GM12872 (cell line): ENCODE data around the gene PDE6B.

Experiments used
- CTCF ChIP-seq: IDR thresholded peaks from 3 replicates; pipeline ENCODE4 v1.5.1; 2011; ENCODE audit warnings: low read depth, mild to moderate bottlenecking, low read length, moderate library complexity; ENCODE audit not compliant: insufficient read depth

PDE6B gene

DNA sequence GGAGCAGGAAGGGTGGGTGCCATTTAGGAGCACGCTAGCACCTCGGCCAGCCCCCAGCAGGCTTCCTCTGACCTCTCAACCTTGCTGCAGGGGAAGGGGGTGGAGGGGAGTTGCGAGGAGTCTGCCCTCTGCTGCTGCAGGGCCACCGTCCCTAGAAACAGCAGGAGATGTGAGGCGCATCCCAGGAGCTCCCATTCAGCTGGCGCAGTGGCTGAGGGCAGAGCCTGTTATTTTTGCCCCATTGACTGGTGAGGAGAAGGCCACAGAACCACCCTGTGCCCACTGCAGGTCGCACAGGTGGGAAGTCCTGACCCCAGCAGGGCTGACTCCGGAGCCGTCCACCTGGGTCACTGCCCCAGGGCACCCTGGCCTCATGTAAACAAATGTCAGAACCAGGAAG is 8.0 kb downstream of the PDE6B start:
- no peak for TF ChIP-seq CTCF

GRCh38 chr4:633976-634598 is 8.7 kb downstream of the PDE6B start:
- TF ChIP-seq CTCF, result no peak

- TF ChIP-seq CTCF, result no peak
These were observed 9.2 kb downstream of the PDE6B start for GRCh38 chr4:634599-634985.

DNA sequence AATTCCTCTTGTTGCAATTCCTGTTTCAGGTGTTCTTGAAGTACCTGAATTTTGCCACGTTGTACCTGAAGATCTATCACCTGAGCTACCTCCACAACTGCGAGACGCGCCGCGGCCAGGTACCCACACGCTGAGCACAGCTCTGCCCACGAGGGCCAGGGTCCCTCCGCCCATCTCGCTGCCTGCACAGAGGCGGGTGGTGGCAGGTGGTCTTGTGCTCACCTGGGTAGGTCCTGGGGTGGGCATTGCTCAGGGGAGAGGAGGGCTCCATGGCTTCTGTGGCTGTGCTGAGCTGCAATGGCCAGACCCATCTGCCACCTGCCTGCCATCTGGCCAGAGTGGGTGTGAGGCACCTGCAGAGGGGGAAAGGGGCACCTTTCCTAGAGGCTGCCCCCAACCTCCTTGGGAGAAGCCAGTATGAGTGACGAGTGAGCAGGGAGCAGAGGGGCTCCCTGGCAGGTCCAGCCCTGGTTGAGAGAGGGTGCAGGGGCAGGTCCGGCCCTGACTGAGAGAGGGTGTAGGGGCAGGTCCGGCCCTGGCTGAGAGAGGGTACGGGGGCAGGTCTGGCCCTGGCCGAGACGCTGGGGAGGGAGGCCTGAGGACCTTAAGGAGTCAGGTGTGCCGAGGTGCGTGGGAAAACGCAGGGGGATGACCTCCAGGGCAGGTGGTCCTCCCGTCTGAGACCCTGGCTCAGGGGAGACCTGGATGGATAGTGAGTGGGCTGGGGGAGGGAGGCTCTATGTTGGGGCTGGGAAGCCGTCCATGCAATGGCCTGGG is 10.7 kb downstream of the PDE6B start:
- no peak for TF ChIP-seq CTCF

DNA sequence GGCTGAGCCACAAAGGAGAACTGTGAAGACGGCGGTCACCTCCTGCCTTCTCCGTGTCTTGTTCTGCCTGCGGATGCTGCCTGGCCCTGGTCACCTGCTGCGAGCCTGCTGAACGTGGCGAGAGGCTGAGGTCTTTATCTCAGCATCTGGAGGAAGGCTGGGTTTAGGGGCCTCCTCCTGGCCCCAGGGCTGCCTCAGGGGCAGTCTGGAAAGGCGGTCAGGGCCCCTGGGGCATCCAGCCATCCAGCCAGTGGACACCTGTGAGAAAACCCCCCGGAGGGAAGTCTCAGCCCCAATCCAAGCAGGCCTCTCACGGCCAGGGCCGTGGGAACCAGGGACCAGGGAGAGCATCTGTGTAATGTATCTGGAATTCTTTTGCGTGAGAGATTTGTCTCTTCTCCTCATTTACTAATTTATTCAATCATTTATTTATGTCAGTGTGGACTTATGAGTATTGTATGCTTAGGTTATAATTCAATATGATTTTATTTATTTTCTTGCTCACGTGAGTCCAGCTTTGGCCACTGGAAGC is 11.3 kb downstream of the PDE6B start:
- no peak for TF ChIP-seq CTCF

- no peak for TF ChIP-seq CTCF
These were observed 12.3 kb downstream of the PDE6B start for GRCh38 chr4:637536-638280.

- TF ChIP-seq CTCF, result no peak
These were observed 21.1 kb downstream of the PDE6B start for GRCh38 chr4:646460-646859.
